Uterus (tissue), 2 donors: ENCODE results near the gene FGF3.

Source experiments
- CTCF ChIP-seq, 4 experiments: fragments of 200-600 bp in 2 of 4; fragments of 450-650 bp in 2 of 4; sonication (generic) in 2 of 4; IDR thresholded peaks; one replicate each; pipeline ENCODE4 v1.5.1; 2016 to 2019; ENCODE audit warnings: antibody characterized with exemption in 4 of 4, mild to moderate bottlenecking in 2 of 4, moderate library complexity in 1 of 4
- POLR2A ChIP-seq, 2 donors: fragments of 450-650 bp; IDR thresholded peaks; one replicate each; pipeline ENCODE4 v1.6.1; 2016; ENCODE audit warnings: antibody characterized with exemption in 2 of 2, mild to moderate bottlenecking in 1 of 2, moderate library complexity in 1 of 2

GRCh38 chr11:69855421-69855820 is 36.2 kb upstream of the FGF3 start:
- TF ChIP-seq POLR2A (IDR thresholded peaks at IDR 0.05) (no peak), CTCF (IDR thresholded peaks at IDR 0.05) (no peak)
